Esophagus muscularis mucosa (tissue), 3 donors: Measurements from ENCODE around the gene MOB1B.

Experiments used
- EP300 ChIP-seq: sonication (generic); formaldehyde crosslinking; IDR thresholded peaks from one replicate; pipeline ENCODE4 v1.6.1; 2017; ENCODE audit warnings: antibody characterized with exemption
- POLR2A ChIP-seq: fragments of 450-650 bp; IDR thresholded peaks from one replicate; pipeline ENCODE4 v1.6.1; 2017; ENCODE audit warnings: antibody characterized with exemption, moderate library complexity, mild to moderate bottlenecking, low read depth
- POLR2AphosphoS5 ChIP-seq, 2 donors: sonication (generic); formaldehyde crosslinking; IDR thresholded peaks; one replicate each; pipeline ENCODE4 v1.6.1; 2017; ENCODE audit warnings: antibody characterized with exemption in 2 of 2

- TF ChIP-seq EP300 (no peak), POLR2A (no peak), POLR2AphosphoS5 (IDR thresholded peaks at IDR 0.05) (no peak)
These were observed 90.3 kb downstream of the MOB1B start for GRCh38 chr4:70992391-70992881.
